ENCODE data around the gene CRTAC1.

DNA sequence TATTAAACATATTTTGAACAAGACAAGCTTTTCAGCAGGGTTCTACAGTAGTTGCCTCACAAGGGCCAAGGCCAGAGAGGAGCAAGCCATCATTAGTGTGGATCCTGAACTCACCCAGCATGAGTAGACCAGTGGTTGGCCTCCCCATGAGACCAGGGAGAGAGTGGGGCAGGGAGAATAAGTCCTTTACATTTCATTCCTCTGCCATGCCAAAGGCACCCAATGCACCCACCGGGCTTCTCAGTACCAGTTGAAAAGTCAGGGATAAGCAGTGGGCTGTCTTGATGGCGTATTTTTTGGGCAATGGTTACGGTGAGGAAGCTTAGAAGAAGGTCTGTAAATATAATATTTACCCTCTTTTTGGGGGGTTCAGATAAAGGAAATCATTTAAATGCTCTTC, 16.6 kb downstream of the CRTAC1 start:
- TF ChIP-seq, protein P1, sequence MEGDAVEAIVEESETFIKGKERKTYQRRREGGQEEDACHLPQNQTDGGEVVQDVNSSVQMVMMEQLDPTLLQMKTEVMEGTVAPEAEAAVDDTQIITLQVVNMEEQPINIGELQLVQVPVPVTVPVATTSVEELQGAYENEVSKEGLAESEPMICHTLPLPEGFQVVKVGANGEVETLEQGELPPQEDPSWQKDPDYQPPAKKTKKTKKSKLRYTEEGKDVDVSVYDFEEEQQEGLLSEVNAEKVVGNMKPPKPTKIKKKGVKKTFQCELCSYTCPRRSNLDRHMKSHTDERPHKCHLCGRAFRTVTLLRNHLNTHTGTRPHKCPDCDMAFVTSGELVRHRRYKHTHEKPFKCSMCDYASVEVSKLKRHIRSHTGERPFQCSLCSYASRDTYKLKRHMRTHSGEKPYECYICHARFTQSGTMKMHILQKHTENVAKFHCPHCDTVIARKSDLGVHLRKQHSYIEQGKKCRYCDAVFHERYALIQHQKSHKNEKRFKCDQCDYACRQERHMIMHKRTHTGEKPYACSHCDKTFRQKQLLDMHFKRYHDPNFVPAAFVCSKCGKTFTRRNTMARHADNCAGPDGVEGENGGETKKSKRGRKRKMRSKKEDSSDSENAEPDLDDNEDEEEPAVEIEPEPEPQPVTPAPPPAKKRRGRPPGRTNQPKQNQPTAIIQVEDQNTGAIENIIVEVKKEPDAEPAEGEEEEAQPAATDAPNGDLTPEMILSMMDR (IDR thresholded peaks at IDR 0.05) = no peak
- TF ChIP-seq POLR2A (IDR thresholded peaks at IDR 0.05) = no peak
- TF ChIP-seq EP300 (IDR thresholded peaks at IDR 0.05) = no peak
- TF ChIP-seq POLR2AphosphoS5 (IDR thresholded peaks at IDR 0.05) = no peak
